ENCODE data around the gene CFAP100. TPM values are rescaled to one million over a fixed set of nuclear protein-coding genes. Genes with fewer than 3 reads are reported as not detected.

CFAP100 gene
- total and polyA plus RNA-seq, 10 donors = not detected

- Histone ChIP-seq H3K4me1 (no peaks in the 10 kb centered on the region), H3K4me3 (no peak overlapping the region), H3K27me3 (replicated peaks in 1 of 7) (no peaks in the 10 kb centered on the region), H3K27ac (no peak overlapping the region), H3K9me3 (no peaks in the 10 kb centered on the region), H3K36me3 (no peaks in the 10 kb centered on the region)
- 58 to 78% (median 63%) methylated on average over 4 of the region's 4 CpGs for WGBS, 5 donors
- peak; percentile 66 for DNase-seq
- TF ChIP-seq POLR2AphosphoS5 (IDR thresholded peaks at IDR 0.05) = no peak
- no peak for TF ChIP-seq CTCF (IDR thresholded peaks at IDR 0.05 in 8 of 11, conservative IDR thresholded peaks at IDR 0.05 in 3 of 11)
- TF ChIP-seq POLR2A (IDR thresholded peaks at IDR 0.05) = no peak
- intact Hi-C loops (cut with DNase I; ENCODE audit: low total_unique reads) = no loop called here
Measured at GRCh38 chr3:126370055-126370454, 24.7 kb upstream of the CFAP100 start.

GRCh38 chr3:126370606-126371005, 24.1 kb upstream of the CFAP100 start:
- no peaks in the 10 kb centered on the region for H3K36me3 ChIP-seq
- TF ChIP-seq POLR2A (IDR thresholded peaks at IDR 0.05) (no peak), POLR2AphosphoS5 (IDR thresholded peaks at IDR 0.05) (no peak), CTCF (IDR thresholded peaks at IDR 0.05 in 8 of 11, conservative IDR thresholded peaks at IDR 0.05 in 3 of 11) (no peak)
- intact Hi-C loops (cut with DNase I; ENCODE audit: low total_unique reads) = no loop called here
- no peak overlapping the region for H3K4me3 ChIP-seq
- WGBS, 5 donors = 88 to 94% (median 92%) methylated on average over 7 of the region's 7 CpGs
- no peaks in the 10 kb centered on the region for H3K27me3 ChIP-seq (replicated peaks in 1 of 7)
- DNase-seq = peak; percentile 36
- H3K27ac ChIP-seq = no peak overlapping the region
- no peaks in the 10 kb centered on the region for H3K4me1 ChIP-seq
- H3K9me3 ChIP-seq = no peaks in the 10 kb centered on the region

GRCh38 chr3:126371096-126371705, 23.5 kb upstream of the CFAP100 start:
- H3K4me1 ChIP-seq = no peaks in the 10 kb centered on the region
- intact Hi-C loops (cut with DNase I; ENCODE audit: low total_unique reads) = no loop called here
- no peak overlapping the region for H3K4me3 ChIP-seq
- TF ChIP-seq POLR2AphosphoS5 (IDR thresholded peaks at IDR 0.05) = no peak
- no peak for TF ChIP-seq POLR2A (IDR thresholded peaks at IDR 0.05)
- TF ChIP-seq CTCF (IDR thresholded peaks at IDR 0.05 in 8 of 11, conservative IDR thresholded peaks at IDR 0.05 in 3 of 11) = no peak
- no peaks in the 10 kb centered on the region for H3K27me3 ChIP-seq (replicated peaks in 1 of 7)
- peak; percentile 54 for DNase-seq
- H3K9me3 ChIP-seq = no peaks in the 10 kb centered on the region
- 91 to 96% (median 92%) methylated on average over 19 to 22 of the region's 22 CpGs for WGBS, 5 donors
- H3K27ac ChIP-seq = no peak overlapping the region
- H3K36me3 ChIP-seq = no peaks in the 10 kb centered on the region

GRCh38 chr3:126372413-126373145, 22.1 kb upstream of the CFAP100 start:
- H3K27ac ChIP-seq = no peak overlapping the region

More at GRCh38 chr3:126372413-126373145, 22.1 kb upstream of the CFAP100 start:
- H3K4me3 ChIP-seq = no peak overlapping the region
- H3K4me1 ChIP-seq = no peaks in the 10 kb centered on the region
- H3K9me3 ChIP-seq = no peaks in the 10 kb centered on the region
- H3K36me3 ChIP-seq = no peaks in the 10 kb centered on the region
- H3K27me3 ChIP-seq (replicated peaks in 1 of 7) = no peaks in the 10 kb centered on the region
- intact Hi-C loops (cut with DNase I; ENCODE audit: low total_unique reads) = no loop called here
- peak; percentile 67 for DNase-seq
- TF ChIP-seq POLR2AphosphoS5 (IDR thresholded peaks at IDR 0.05) (no peak), CTCF (IDR thresholded peaks at IDR 0.05 in 8 of 11, conservative IDR thresholded peaks at IDR 0.05 in 3 of 11) (no peak), POLR2A (IDR thresholded peaks at IDR 0.05) (no peak)
- WGBS, 5 donors = 81 to 93% (median 86%) methylated on average over 11 to 12 of the region's 12 CpGs
